GM12872 (cell line): ENCODE data around the gene PIK3C3.

Experiments
- CTCF ChIP-seq: IDR thresholded peaks from 3 replicates; pipeline ENCODE4 v1.5.1; 2011; ENCODE audit warnings: low read depth, mild to moderate bottlenecking, low read length, moderate library complexity; ENCODE audit not compliant: insufficient read depth

Gene PIK3C3

GRCh38 chr18:42094875-42095274 lies 139.8 kb downstream of the PIK3C3 start:
- TF ChIP-seq CTCF, result no peak

- TF ChIP-seq CTCF, result no peak
Measured at GRCh38 chr18:42095732-42096377, 140.8 kb downstream of the PIK3C3 start.

- no peak for TF ChIP-seq CTCF
Measured at GRCh38 chr18:42100248-42100647, 145.2 kb downstream of the PIK3C3 start.

- no peak for TF ChIP-seq CTCF
Measured at GRCh38 chr18:42100911-42101310, 145.9 kb downstream of the PIK3C3 start.

GRCh38 chr18:42105394-42105793 lies 150.4 kb downstream of the PIK3C3 start:
- no peak for TF ChIP-seq CTCF

GRCh38 chr18:42106784-42107183 lies 151.8 kb downstream of the PIK3C3 start:
- no peak for TF ChIP-seq CTCF

- no peak for TF ChIP-seq CTCF
Measured at GRCh38 chr18:42107287-42107686, 152.3 kb downstream of the PIK3C3 start.
